Hypothalamus (tissue), 51 donors: ENCODE results near the gene VWA2.

Source experiments
- DNase-seq, 51 donors: peaks; one replicate each; lab custom pipeline; 2025; lab: John Stamatoyannopoulos, UW

Gene VWA2

GRCh38 chr10:114274616-114275453 lies 35.8 kb downstream of the VWA2 start:
- DNase-seq: no peak

- DNase-seq: no peak
These were observed 37.0 kb downstream of the VWA2 start for GRCh38 chr10:114276066-114276465.

- DNase-seq: no peak
These were observed 37.6 kb downstream of the VWA2 start for GRCh38 chr10:114276671-114277070.

GRCh38 chr10:114278140-114278883 lies 39.3 kb downstream of the VWA2 start:
- DNase-seq: no peak

GRCh38 chr10:114278884-114279191 lies 39.8 kb downstream of the VWA2 start:
- DNase-seq: no peak

- no peak for DNase-seq
These were observed 40.2 kb downstream of the VWA2 start for GRCh38 chr10:114279289-114279688.

GRCh38 chr10:114279901-114280644 lies 41.0 kb downstream of the VWA2 start:
- DNase-seq: no peak

- no peak for DNase-seq
These were observed 42.0 kb downstream of the VWA2 start for GRCh38 chr10:114281006-114281405.

GRCh38 chr10:114281461-114281860 lies 42.4 kb downstream of the VWA2 start:
- no peak for DNase-seq

- DNase-seq: no peak
These were observed 43.5 kb downstream of the VWA2 start for GRCh38 chr10:114282526-114282925.

- DNase-seq: no peak
These were observed 44.0 kb downstream of the VWA2 start for GRCh38 chr10:114283091-114283490.

- no peak for DNase-seq
These were observed 44.6 kb downstream of the VWA2 start for GRCh38 chr10:114283535-114284234.

- no peak for DNase-seq
These were observed 45.5 kb downstream of the VWA2 start for GRCh38 chr10:114284346-114285071.

GRCh38 chr10:114285961-114286441 lies 46.9 kb downstream of the VWA2 start:
- DNase-seq: no peak

- DNase-seq: no peak
These were observed 47.9 kb downstream of the VWA2 start for GRCh38 chr10:114286921-114287320.

- DNase-seq: no peak
These were observed 49.5 kb downstream of the VWA2 start for GRCh38 chr10:114288424-114289095.

GRCh38 chr10:114289096-114289436 lies 50.0 kb downstream of the VWA2 start:
- DNase-seq: no peak

GRCh38 chr10:114290038-114290437 lies 51.0 kb downstream of the VWA2 start:
- no peak for DNase-seq

- DNase-seq: no peak
These were observed 52.0 kb downstream of the VWA2 start for GRCh38 chr10:114291076-114291475.

- DNase-seq: no peak
These were observed 52.5 kb downstream of the VWA2 start for GRCh38 chr10:114291516-114291915.
